ENCODE results near the gene PFDN1.
A peak's percentile ranks its signal among the peaks of the same experiment; 100 is the strongest.
"Not testable (repeated sequence)": the region's sequence is repeated elsewhere in the genome, so short reads cannot be mapped to it uniquely, and the experiment has no call there.

The PFDN1 gene, protein sequence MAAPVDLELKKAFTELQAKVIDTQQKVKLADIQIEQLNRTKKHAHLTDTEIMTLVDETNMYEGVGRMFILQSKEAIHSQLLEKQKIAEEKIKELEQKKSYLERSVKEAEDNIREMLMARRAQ

GRCh38 chr5:140302786-140303639 is at the start of gene PFDN1:
PFDN1 (minus strand) TSS chr5:140303101; CDS start chr5:140303073, 28 bp downstream.
- peak; percentile 93 for DNase-seq

- peak; percentile 45 for DNase-seq
These were observed 48.9 kb upstream of the PFDN1 start for GRCh38 chr5:140351609-140352334.

DNA sequence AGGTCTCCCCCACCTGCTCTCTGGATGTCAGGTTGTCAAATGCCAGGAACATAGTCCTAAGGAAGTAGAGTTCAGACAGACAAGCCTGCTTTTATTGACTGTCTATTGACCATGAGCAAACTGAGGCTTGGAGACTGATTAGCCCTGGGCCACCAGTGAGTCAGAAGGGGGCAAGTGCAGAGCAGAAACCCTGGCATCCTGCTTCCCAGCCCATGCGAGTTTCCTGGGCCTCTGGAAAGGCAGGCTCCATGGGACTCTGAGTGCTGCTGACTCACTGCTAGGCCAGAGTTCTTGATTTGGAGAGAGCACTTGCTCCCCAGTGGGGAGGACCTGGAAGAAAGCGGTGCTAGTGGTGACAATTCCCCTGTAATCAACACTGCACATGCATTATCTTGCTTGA is 46.3 kb upstream of the PFDN1 start:
- no peak for DNase-seq

GRCh38 chr5:140348104-140348503 is 45.2 kb upstream of the PFDN1 start:
- DNase-seq: peak; percentile 44

GRCh38 chr5:140347360-140347759 is 44.5 kb upstream of the PFDN1 start:
- DNase-seq: no peak

DNA sequence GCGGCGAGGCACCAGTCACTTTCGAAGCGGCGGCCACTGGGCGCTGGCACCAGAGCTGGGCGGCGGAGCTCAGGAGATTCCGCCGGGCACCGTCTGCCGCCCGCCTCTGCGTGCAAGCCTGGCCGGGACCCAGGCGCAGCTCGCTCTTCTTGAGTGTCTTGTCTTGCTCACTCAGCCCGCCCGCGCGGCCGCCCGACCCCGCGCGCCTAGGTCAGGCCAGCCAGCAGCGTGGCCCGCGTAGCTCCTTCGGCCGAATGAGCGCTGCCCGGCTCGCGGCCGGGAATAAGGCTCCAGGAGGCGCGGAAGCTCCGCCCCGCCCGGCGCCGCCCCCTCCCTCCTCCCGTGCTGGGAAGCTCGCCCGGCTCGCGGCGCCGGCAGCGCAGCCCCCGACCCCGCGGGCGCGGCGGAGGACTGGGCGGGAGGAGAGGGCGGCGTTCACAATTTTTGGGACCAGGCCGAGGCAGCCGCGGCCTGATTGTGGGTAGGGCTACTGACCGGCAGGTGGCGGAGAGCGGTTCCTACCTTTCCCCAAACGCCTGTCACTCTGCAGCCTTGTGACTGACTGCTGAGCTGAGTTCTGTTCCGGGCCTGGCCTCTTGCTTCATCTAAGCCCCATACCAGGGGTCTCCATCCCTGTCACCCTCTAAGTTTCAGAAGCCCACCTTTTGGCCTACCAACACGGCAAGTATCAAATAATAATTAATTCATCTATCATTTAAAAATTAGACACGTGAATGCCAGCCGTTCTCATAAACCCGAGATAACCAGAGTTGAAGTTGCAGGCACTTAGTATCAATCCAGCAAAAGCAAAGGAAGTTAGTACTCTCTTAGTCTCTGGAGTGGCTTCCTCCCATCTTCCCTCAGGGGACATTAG is 43.7 kb upstream of the PFDN1 start, which contains the start of gene HBEGF:
Gene HBEGF, minus strand, starts transcription at position 256 of the 874 bp plus-strand sequence. CDS start 275 bp downstream, outside the sequence.
- peak; percentile 74 for DNase-seq

DNA sequence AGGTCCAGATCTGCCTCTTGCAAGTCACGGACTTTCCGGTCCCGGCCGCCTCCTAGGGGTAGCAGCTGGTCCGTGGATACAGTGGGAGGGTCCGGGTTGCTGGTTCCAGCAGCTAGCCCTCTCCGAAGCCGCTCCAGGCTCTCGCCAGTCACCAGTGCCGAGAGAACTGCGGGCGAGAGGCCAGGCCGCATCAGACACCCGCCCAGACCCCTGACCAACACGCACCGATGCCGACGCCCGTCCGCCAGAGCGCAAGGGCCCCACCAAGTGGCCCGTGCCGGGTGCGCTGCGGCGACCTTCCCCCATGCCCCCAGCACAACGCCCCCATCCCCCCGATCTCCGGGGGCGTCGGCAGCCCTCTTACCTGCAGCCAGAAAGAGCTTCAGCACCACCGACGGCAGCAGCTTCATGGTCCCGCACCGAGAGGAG is 43.0 kb upstream of the PFDN1 start:
- peak; percentile 31 for DNase-seq

GRCh38 chr5:140344683-140345423 is 42.0 kb upstream of the PFDN1 start:
- DNase-seq: no peak

- not testable (repeated sequence) for DNase-seq
These were observed 40.9 kb upstream of the PFDN1 start for GRCh38 chr5:140343849-140344248.

- DNase-seq: no peak
These were observed 40.0 kb upstream of the PFDN1 start for GRCh38 chr5:140342896-140343295.

DNA sequence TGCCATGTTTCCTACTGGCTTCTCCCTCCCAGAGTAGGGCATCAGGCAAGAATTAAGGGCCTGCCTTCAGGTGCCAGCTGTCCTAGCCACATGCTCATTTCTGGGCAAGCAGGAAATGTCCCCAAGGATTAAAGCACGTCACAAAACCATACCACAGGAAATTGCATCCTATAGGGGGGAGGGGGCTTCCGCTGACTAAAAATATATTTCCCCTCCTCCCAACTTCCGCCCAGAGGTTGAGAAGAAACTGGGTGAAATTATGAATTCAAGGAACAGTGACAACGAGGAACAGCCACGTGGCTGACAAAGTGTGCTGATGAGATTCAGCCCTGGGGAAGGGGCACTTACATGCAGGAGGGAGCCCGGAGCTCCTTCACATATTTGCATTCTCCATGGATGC is 39.4 kb upstream of the PFDN1 start:
- DNase-seq: no peak

DNA sequence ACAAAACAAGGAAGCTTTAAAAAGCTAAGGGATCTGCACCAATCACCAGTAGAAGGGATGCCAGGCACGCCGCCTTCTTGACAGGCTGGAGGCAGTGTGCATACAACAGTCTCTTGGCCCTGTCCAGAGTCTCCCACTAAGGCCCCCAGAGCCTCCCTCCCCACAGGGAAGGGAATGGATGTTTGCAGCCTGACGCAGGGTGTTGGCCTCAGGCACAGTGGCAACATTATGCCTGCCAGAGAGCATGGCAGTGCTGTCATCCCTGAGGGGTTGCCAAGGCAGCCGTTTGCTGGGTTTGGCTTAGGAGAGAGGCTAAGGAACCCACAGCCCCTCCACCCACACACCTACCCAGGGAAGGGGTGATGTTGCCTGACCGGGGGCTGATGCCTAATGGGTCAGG is 38.7 kb upstream of the PFDN1 start:
- no peak for DNase-seq

GRCh38 chr5:140340605-140341121 is 37.8 kb upstream of the PFDN1 start:
- no peak for DNase-seq

- no peak for DNase-seq
These were observed 36.7 kb upstream of the PFDN1 start for GRCh38 chr5:140339636-140340035.

DNA sequence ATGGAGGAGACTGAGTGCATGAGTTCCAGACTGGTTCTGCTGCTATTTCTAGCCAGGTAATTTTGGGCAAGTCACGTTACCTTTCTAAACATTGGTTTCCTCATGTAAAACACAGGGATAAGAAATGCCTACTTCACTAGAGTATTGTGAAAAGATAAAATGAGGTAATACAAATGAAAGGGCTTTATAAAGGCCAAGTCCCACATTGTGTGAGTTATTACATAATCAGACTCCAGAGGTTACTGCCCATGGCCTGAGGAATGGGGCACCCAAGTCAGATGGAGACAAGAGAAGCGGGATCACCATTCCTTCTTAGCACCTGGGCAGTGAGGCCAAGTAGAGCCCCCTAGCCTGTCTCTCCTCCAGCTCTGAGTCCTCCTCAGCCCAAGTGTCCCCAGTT is 36.0 kb upstream of the PFDN1 start:
- no peak for DNase-seq

GRCh38 chr5:140338336-140338735 is 35.4 kb upstream of the PFDN1 start:
- DNase-seq: no peak

GRCh38 chr5:140337880-140338279 is 35.0 kb upstream of the PFDN1 start:
- no peak for DNase-seq

- no peak for DNase-seq
These were observed 33.5 kb upstream of the PFDN1 start for GRCh38 chr5:140336388-140336787.

GRCh38 chr5:140331638-140332037 is 28.7 kb upstream of the PFDN1 start:
- no peak for DNase-seq

GRCh38 chr5:140329739-140330481 is 27.0 kb upstream of the PFDN1 start:
- no peak for DNase-seq
